Suppressor macrophage (primary cell): ENCODE data around the gene WSB1.

Experiments used
- DNase-seq, 4 experiments: peaks; one replicate each; pipeline ENCODE4 v3.0.0-alpha.2; 2020 to 2022

Gene WSB1

GRCh38 chr17:27280527-27280926, 13.4 kb upstream of the WSB1 start:
- DNase-seq = peak in 2 of 4 experiments; percentile 20 to 32

DNA sequence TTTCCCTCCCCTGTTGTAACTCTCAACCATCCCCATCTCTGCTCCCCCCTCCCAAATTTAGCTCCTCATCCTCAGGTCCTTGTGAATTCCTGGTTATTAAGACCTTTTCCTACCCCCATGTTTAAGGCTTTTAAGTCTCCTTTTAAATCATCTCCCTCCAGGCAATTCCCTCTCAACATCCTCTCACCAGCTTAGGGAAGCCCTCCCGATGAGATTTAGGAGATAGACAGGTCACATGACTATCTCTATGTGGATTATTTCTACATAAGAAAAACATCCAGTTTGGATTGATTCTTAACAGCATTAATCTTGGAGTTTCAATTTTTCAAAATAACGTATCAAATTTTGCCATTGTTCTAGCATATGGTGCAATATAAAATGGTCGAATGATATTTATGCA, 12.5 kb upstream of the WSB1 start:
- DNase-seq = no peak

GRCh38 chr17:27282054-27282551, 11.8 kb upstream of the WSB1 start:
- peak; percentile 44 to 85 (median 72) for DNase-seq

DNA sequence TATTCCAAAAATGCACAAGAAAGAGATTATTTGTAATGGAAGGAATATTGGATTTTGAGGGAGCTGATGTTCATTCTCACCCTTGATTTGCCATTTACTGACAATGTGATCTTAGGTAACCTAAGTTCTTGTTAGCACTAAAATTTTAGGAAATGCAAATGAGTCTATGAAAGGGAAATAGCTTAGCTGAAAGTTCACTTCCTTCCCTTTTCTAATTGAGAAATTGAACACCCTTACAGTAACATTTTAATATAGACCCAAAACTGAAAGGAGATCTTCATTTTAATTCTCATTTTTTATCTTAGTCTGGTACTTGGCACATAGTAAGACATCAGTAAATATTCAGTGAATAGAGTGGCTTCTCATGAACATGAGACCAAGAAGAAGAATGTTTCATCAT, 10.9 kb upstream of the WSB1 start:
- peak in 2 of 4 experiments; percentile 64 to 70 for DNase-seq

DNA sequence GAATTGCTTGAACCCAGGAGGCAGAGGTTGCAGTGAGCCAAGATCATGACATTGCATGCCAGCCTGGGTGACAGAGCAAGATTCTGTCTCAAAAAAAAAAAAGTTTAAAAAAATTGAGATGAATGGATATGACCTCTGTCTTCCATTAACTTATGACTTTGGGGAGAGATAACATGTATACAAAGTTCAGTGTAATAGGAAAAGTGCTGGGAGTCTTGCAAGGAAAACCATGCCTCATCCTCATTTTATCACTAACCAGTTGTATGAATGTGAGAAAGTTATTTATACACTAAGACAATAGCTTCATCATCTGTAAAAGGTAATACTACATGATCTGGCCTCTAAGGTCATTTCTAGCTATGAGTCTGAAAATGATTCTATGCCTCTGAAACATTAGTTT, 10.2 kb upstream of the WSB1 start:
- DNase-seq = no peak

GRCh38 chr17:27284811-27285415, 9.0 kb upstream of the WSB1 start:
- no peak for DNase-seq

DNA sequence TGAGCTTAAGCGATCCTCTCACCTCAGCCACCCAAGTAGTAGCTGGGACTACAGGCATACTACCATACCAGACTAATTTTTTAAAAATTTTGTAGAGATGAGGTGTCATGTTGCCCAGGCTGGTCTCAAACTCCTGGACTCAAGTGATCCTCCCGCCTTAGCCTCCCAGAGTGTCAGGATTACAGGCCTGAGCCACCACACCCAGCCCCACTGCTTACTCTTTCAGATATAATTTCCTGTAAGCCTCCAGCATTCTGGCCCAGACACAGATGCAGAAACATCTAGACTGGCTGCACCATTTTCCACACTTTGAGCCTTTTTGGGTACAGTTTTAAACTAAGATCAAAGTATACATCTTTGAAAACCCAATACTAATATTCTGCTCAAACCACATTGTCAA, 8.4 kb upstream of the WSB1 start:
- no peak for DNase-seq

DNA sequence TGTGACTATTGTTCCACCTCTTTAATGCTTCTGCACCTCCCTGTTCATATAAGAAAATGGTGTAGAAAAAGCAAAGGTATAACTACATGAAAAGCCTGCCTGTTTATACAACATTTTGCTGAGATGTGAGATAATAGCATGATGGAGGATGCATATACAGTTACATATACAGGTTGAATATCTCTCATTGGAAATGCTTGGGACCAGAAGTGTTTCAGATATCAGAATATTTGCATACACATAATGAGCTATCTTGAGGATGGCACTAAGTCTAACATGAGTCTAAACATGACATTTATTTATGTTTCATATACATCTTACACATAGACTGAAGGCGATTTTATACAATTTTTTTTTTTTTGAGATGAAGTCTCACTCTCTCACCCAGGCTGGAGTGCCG, 5.7 kb upstream of the WSB1 start:
- no peak for DNase-seq

- DNase-seq = no peak
Observed at GRCh38 chr17:27289856-27290255, 4.1 kb upstream of the WSB1 start.

DNA sequence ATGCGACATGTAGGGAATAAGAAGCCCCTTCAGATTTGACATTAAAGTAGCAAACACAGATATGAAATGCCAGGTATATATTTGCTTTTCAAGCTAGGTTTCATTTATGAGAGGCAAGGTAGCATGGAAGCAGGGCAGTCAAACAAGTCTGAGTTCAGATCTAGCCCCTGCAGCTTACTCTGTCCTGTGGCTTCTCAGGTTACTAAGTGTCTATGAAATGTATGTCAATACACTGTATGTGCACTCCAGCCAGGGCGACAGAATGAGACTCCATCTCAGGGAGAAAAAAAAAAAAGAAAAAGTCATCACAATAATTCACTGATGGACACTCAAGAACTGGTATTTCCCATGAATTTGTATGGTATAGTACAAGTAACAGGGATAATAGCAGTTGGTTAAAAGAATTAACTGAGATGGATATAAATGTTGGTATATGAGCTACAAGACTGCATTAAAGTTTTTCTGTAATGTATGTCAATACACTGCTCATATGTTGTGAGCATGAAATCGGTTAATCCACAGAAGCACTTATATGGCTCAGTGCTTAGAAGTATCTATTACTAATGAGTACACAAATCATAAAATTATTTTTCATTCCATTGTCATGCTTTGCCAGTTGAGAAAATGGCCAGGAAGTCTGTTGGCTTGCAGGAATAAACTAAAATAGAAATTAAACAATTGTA, 2.9 kb upstream of the WSB1 start:
- no peak for DNase-seq

DNA sequence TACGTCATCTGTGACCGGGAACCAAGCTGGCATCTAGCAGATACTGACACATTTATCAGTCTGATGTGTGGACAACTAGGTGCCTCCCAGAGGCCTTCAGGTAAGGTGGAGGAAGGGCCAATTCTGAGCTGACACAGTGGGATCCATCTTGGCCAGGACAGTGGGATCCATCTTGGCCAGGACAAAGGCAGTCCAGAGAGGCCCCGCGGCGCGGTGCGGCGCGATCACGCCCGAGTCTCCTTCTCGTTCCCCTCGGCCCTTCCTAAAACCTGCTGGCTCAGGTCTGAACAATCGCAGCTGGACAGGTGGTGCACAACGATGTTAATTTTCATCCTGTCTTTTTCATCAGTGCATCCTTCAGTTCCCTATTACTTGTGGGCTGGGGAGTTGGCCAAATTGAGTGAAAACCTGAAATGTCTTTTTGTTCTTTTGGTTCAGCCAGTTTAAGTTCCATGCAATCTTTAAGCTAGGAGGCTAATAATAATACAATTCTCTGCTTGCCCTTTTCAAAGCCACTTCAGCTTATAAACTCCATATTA, 486 bp upstream of the WSB1 start:
- no peak for DNase-seq

GRCh38 chr17:27294689-27295630, 1.0 kb downstream of the WSB1 start:
- DNase-seq = peak; percentile 85 to 94 (median 89)

DNA sequence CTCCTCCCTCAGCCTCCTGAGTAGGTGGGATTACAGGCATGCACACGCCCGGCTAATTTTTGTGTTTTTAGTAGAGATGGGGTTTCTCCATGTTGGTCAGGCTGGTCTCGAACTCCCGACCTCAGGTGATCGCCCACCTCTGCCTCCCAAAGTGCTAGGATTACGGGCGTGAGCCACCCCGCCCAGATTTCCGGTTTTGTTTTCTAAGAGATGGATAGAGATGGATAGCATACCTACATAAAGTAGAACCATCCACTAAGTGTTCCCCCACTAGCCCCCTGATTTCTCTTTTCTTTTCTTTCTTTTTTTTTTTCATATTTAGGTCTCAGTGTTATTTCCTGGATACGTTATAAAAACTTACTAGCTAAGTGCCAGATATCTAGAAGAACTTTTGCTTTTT, 2.0 kb downstream of the WSB1 start:
- DNase-seq = no peak

DNA sequence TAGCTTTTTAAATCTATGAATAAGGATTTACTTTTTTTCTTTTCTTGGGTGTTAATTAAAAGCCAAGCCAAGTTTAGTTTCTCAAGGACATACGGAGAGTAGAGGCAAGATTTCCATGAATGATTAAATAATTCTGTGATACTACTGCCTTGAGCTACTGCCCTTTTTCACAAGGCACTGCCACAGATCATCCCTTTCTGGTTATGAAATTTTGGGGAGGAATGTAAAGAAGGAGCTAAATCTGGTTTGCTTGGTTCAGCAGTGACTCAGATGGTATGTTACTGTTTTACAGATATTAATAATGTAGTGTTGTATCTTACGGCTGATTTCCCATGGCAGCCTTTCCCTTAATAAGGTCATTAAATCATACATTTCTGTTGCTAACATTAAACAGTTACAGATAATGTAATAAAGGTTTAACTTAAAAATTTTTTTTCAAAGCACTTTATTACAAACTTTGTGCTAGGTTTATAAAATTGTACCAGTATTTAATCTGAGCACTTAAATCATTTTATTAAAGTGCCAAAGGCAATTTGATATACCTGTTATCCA, 2.6 kb downstream of the WSB1 start:
- peak; percentile 34 to 71 (median 54) for DNase-seq

DNA sequence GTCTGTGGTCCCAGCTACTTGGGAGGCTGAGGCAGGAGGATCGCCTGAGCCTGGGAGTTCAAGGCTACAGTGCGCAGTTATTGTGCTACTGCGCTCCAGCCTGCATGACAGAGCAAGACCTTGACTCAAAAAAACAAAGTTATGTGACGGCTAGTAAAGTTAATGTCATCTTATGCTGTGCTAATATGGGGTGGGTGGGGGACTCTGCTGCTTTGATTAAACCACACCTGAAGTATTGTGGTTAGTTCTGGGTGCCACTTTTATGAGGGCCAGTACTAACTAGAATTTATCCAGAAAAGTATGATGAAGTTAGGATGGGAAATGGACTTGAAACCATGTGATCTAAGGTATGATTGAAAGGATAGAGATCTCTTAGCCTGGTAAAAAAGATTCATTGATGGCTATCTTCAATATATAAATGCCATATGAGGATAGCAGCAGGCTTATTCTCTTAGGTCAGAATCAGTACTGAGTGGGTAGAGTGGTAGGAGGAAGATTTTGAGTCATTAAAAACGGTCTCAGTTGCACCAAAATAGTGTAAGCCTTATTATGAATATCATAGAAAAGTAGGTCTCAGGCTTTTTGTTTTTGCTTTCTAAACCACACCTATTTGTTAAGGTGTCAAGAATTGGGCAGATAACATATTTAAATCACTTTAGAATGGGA, 5.6 kb downstream of the WSB1 start:
- DNase-seq = peak in 2 of 4 experiments; percentile 37 to 44

GRCh38 chr17:27303734-27304133, 9.8 kb downstream of the WSB1 start:
- DNase-seq = no peak

DNA sequence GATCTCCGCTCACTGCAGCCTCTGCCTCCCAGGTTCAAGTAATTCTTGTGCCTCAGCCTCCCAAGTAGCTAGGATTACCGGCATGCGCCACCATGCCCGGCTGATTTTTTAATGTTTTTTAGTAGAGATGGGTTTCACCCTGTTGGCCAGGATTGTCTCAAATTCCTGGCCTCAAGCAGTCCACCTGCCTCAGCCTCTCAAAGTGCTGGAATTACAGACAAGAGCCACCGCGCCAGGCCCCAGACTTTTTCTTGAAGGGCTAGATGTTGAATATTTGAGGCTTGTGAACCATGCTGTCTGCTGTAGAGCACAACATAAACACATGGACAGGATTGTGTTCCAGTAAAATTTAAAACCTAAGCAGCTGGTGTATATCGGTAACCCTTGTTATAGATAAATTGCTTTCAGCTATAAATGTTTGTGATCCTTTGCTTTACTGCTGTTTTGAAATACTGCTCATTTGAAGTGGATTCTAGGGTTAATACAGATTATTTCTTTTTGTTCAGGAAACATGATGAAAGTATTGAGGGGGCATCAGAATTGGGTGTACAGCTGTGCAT, 12.4 kb downstream of the WSB1 start:
- no peak for DNase-seq

- DNase-seq = no peak
Observed at GRCh38 chr17:27310565-27311110, 16.7 kb downstream of the WSB1 start.

DNA sequence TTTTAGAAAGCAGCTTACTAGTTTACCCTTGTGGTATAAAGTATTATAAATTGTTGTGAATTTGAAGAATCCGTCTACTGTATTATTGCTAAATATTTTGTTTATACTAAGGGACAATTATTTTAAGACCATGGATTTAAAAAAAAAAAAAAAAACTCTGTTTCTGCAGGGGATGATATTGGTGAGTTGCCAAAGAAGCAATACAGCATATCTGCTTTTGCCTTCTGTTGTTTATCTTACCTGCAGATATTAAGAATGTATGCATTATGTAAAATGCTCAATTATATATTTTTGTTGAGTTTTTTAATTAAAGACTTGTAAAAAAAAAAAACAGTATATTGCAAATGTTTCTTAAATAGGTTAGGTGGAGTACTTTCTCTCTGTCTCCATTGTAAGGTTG, 19.4 kb downstream of the WSB1 start:
- no peak for DNase-seq

GRCh38 chr17:27315322-27315721, 21.4 kb downstream of the WSB1 start:
- DNase-seq = no peak

DNA sequence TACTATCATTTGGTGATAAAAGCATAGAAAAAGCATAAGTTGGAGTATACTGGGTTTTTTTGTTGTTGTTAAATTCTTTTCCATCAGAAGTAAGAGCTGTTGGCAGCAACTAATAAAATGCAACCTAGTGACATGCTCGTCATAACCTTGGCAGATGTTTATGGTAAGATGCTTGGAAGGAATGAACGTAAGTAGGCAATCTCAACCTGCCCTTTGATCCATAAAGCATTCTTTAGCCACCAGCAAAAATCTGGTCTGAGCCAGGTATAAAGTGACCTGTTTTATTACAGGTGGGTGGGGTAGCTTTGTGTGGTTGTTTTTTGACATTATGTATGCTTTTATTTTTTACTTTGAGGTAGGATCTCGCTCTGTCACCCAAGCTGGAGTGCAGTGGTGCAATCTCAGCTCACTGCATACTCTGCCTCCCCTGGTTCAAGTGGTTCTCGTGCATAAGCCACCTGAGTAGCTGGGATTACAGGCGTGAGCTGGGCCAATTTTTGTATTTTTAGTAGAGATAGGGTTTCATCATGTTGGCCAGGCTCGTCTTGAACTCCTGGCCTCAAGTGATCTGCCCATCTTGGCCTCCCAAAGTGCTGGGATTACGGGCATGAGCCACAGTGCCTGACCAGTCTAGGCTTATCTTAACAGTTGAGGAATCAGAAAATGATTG, 22.0 kb downstream of the WSB1 start:
- no peak for DNase-seq
